Measurements from ENCODE around the gene CLK2.

The CLK2 gene

GRCh38 chr1:155319536-155319935, 46.2 kb upstream of the CLK2 start:
- Histone ChIP-seq H3K79me2 (ENCODE audit: control insufficient read depth, insufficient read depth, low read length) (no peaks in the 10 kb centered on the region), H2AK5ac (ENCODE audit: low read length) (no peak overlapping the region), H3K4me3 (ENCODE audit: low read length) (no peak overlapping the region), H2BK5ac (ENCODE audit: low read length) (no peak overlapping the region), H2BK120ac (ENCODE audit: low read depth, low read length) (no peak overlapping the region), H3K9ac (ENCODE audit: low read length) (no peak overlapping the region), H3K27me3 (ENCODE audit: insufficient read depth, low read length, poor library complexity) (no peaks in the 10 kb centered on the region), H3K18ac (ENCODE audit: low read length) (no peak overlapping the region), H3K4me1 (ENCODE audit: control insufficient read depth, low read depth, low read length) (peaks cover 4% of the 10 kb centered on the region), H3K27ac (ENCODE audit: low read depth, low read length) (no peak overlapping the region), H4K8ac (ENCODE audit: low read depth, low read length) (no peak overlapping the region), H3K79me1 (ENCODE audit: low read length) (peaks cover 3% of the 10 kb centered on the region), H3K4me2 (ENCODE audit: low read length) (no peak overlapping the region), H2BK15ac (replicated peaks; ENCODE audit: low read depth) (no peak overlapping the region), H3K56ac (ENCODE audit: low read length) (no peak overlapping the region), H3K4ac (ENCODE audit: low read depth, low read length) (no peak overlapping the region), H4K5ac (ENCODE audit: low read length) (no peak overlapping the region), H3K23ac (ENCODE audit: low read length) (no peak overlapping the region), H3K36me3 (ENCODE audit: control insufficient read depth, insufficient read depth, low read length) (peaks cover 10% of the 10 kb centered on the region)
- no peak for DNase-seq
- WGBS (ENCODE audit: extremely low coverage, insufficient coverage, low lambda C conversion rate): no CpG with 5 or more reads among the region's 5 CpGs

GRCh38 chr1:155318082-155318481, 44.8 kb upstream of the CLK2 start:
- no peak overlapping the region for H3K4me3 ChIP-seq (ENCODE audit: low read length)
- H3K4me2 ChIP-seq (ENCODE audit: low read length): no peak overlapping the region
- no peak overlapping the region for H3K4ac ChIP-seq (ENCODE audit: low read depth, low read length)
- no peak overlapping the region for H2BK5ac ChIP-seq (ENCODE audit: low read length)
- no peak overlapping the region for H4K8ac ChIP-seq (ENCODE audit: low read depth, low read length)
- no peak overlapping the region for H3K23ac ChIP-seq (ENCODE audit: low read length)
- WGBS (ENCODE audit: extremely low coverage, insufficient coverage, low lambda C conversion rate): no CpG with 5 or more reads among the region's 9 CpGs
- peaks cover 4% of the 10 kb centered on the region for H3K4me1 ChIP-seq (ENCODE audit: control insufficient read depth, low read depth, low read length)
- H3K9ac ChIP-seq (ENCODE audit: low read length): no peak overlapping the region
- no peak overlapping the region for H3K18ac ChIP-seq (ENCODE audit: low read length)
- peaks cover 11% of the 10 kb centered on the region for H3K36me3 ChIP-seq (ENCODE audit: control insufficient read depth, insufficient read depth, low read length)
- DNase-seq: no peak
- H2AK5ac ChIP-seq (ENCODE audit: low read length): no peak overlapping the region
- no peak overlapping the region for H4K5ac ChIP-seq (ENCODE audit: low read length)
- H3K27me3 ChIP-seq (ENCODE audit: insufficient read depth, low read length, poor library complexity): no peaks in the 10 kb centered on the region
- no peak overlapping the region for H3K27ac ChIP-seq (ENCODE audit: low read depth, low read length)
- no peak overlapping the region for H2BK15ac ChIP-seq (replicated peaks; ENCODE audit: low read depth)
- H2BK120ac ChIP-seq (ENCODE audit: low read depth, low read length): no peak overlapping the region
- H3K56ac ChIP-seq (ENCODE audit: low read length): no peak overlapping the region
- H3K79me2 ChIP-seq (ENCODE audit: control insufficient read depth, insufficient read depth, low read length): peaks cover 3% of the 10 kb centered on the region
- H3K79me1 ChIP-seq (ENCODE audit: low read length): peaks cover 8% of the 10 kb centered on the region

- no peak overlapping the region for H3K4me3 ChIP-seq (ENCODE audit: low read length)
- no peak overlapping the region for H3K56ac ChIP-seq (ENCODE audit: low read length)
- H3K79me1 ChIP-seq (ENCODE audit: low read length): peaks cover 12% of the 10 kb centered on the region
- no peak overlapping the region for H3K9ac ChIP-seq (ENCODE audit: low read length)
- H4K5ac ChIP-seq (ENCODE audit: low read length): no peak overlapping the region
- no peak overlapping the region for H2BK5ac ChIP-seq (ENCODE audit: low read length)
- H3K27ac ChIP-seq (ENCODE audit: low read depth, low read length): no peak overlapping the region
- peaks cover 11% of the 10 kb centered on the region for H3K79me2 ChIP-seq (ENCODE audit: control insufficient read depth, insufficient read depth, low read length)
- no CpG with 5 or more reads among the region's 3 CpGs for WGBS (ENCODE audit: extremely low coverage, insufficient coverage, low lambda C conversion rate)
- H2BK120ac ChIP-seq (ENCODE audit: low read depth, low read length): no peak overlapping the region
- H3K4me1 ChIP-seq (ENCODE audit: control insufficient read depth, low read depth, low read length): no peaks in the 10 kb centered on the region
- no peak for DNase-seq
- H3K36me3 ChIP-seq (ENCODE audit: control insufficient read depth, insufficient read depth, low read length): peaks cover 14% of the 10 kb centered on the region
- H2AK5ac ChIP-seq (ENCODE audit: low read length): no peak overlapping the region
- H3K27me3 ChIP-seq (ENCODE audit: insufficient read depth, low read length, poor library complexity): no peaks in the 10 kb centered on the region
- no peak overlapping the region for H3K23ac ChIP-seq (ENCODE audit: low read length)
- H4K8ac ChIP-seq (ENCODE audit: low read depth, low read length): no peak overlapping the region
- no peak overlapping the region for H3K4me2 ChIP-seq (ENCODE audit: low read length)
- no peak overlapping the region for H3K4ac ChIP-seq (ENCODE audit: low read depth, low read length)
- no peak overlapping the region for H2BK15ac ChIP-seq (replicated peaks; ENCODE audit: low read depth)
- H3K18ac ChIP-seq (ENCODE audit: low read length): no peak overlapping the region
Measured at GRCh38 chr1:155316922-155317321, 43.6 kb upstream of the CLK2 start.

- H3K36me3 ChIP-seq (ENCODE audit: control insufficient read depth, insufficient read depth, low read length): peaks cover 13% of the 10 kb centered on the region
- peaks cover 25% of the 10 kb centered on the region for H3K79me1 ChIP-seq (ENCODE audit: low read length)
- no peak overlapping the region for H4K5ac ChIP-seq (ENCODE audit: low read length)
- H3K9ac ChIP-seq (ENCODE audit: low read length): no peak overlapping the region
- no peak for DNase-seq
- H3K27me3 ChIP-seq (ENCODE audit: insufficient read depth, low read length, poor library complexity): no peaks in the 10 kb centered on the region
- H4K8ac ChIP-seq (ENCODE audit: low read depth, low read length): no peak overlapping the region
- peaks cover 35% of the 10 kb centered on the region for H3K79me2 ChIP-seq (ENCODE audit: control insufficient read depth, insufficient read depth, low read length)
- H3K4me2 ChIP-seq (ENCODE audit: low read length): no peak overlapping the region
- H3K4ac ChIP-seq (ENCODE audit: low read depth, low read length): no peak overlapping the region
- H3K56ac ChIP-seq (ENCODE audit: low read length): no peak overlapping the region
- no peak overlapping the region for H2BK5ac ChIP-seq (ENCODE audit: low read length)
- H3K18ac ChIP-seq (ENCODE audit: low read length): no peak overlapping the region
- no peak overlapping the region for H3K23ac ChIP-seq (ENCODE audit: low read length)
- no peak overlapping the region for H2BK120ac ChIP-seq (ENCODE audit: low read depth, low read length)
- no CpG with 5 or more reads among the region's 8 CpGs for WGBS (ENCODE audit: extremely low coverage, insufficient coverage, low lambda C conversion rate)
- no peaks in the 10 kb centered on the region for H3K4me1 ChIP-seq (ENCODE audit: control insufficient read depth, low read depth, low read length)
- no peak overlapping the region for H3K27ac ChIP-seq (ENCODE audit: low read depth, low read length)
- H2AK5ac ChIP-seq (ENCODE audit: low read length): no peak overlapping the region
- no peak overlapping the region for H3K4me3 ChIP-seq (ENCODE audit: low read length)
- H2BK15ac ChIP-seq (replicated peaks; ENCODE audit: low read depth): no peak overlapping the region
Measured at GRCh38 chr1:155313261-155313660, 40.0 kb upstream of the CLK2 start.

DNA sequence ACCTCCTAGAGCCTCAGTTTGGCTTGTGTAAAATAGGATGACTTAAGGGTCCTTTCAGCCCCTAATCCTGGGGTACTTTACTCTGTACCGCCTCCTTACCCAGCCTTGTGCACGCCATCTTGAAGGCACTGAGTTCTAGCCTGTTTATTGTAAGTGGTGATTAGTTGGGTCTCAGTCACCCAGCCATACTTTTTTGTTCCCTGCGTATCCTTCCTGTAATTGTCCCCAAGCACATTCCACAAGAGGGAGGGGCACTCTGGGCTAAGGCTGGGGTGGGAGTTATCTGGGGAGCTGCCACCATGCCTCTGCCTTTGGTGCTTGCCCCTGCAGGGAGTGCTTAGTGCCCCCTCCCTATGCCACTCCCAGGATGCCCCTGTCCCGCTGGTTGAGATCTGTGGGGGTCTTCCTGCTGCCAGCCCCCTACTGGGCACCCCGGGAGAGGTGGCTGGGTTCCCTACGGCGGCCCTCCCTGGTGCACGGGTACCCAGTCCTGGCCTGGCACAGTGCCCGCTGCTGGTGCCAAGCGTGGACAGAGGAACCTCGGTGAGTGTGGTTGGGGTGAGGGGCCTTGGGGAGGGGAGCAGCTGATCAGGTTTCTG, 36.2 kb upstream of the CLK2 start:
- Histone ChIP-seq H3K4me3 (ENCODE audit: low read length) (peak overlapping the region; percentile 93), H3K56ac (ENCODE audit: low read length) (peak overlapping the region; percentile 99), H3K27me3 (ENCODE audit: insufficient read depth, low read length, poor library complexity) (no peaks in the 10 kb centered on the region), H3K4ac (ENCODE audit: low read depth, low read length) (peak overlapping the region; percentile 90), H3K4me1 (ENCODE audit: control insufficient read depth, low read depth, low read length) (no peaks in the 10 kb centered on the region), H4K5ac (ENCODE audit: low read length) (peak overlapping the region; percentile 96), H3K23ac (ENCODE audit: low read length) (peak overlapping the region; percentile 98), H2BK120ac (ENCODE audit: low read depth, low read length) (no peak overlapping the region), H3K4me2 (ENCODE audit: low read length) (peak overlapping the region; percentile 15), H2AK5ac (ENCODE audit: low read length) (peak overlapping the region; percentile 4), H2BK15ac (replicated peaks; ENCODE audit: low read depth) (no peak overlapping the region), H2BK5ac (ENCODE audit: low read length) (peak overlapping the region; percentile 94), H3K36me3 (ENCODE audit: control insufficient read depth, insufficient read depth, low read length) (peaks cover 4% of the 10 kb centered on the region), H3K18ac (ENCODE audit: low read length) (peak overlapping the region; percentile 69), H3K79me2 (ENCODE audit: control insufficient read depth, insufficient read depth, low read length) (peaks cover 35% of the 10 kb centered on the region), H3K27ac (ENCODE audit: low read depth, low read length) (peak overlapping the region; percentile 90), H4K8ac (ENCODE audit: low read depth, low read length) (peak overlapping the region; percentile 66), H3K79me1 (ENCODE audit: low read length) (peaks cover 22% of the 10 kb centered on the region), H3K9ac (ENCODE audit: low read length) (peak overlapping the region; percentile 93)
- no CpG with 5 or more reads among the region's 11 CpGs for WGBS (ENCODE audit: extremely low coverage, insufficient coverage, low lambda C conversion rate)
- DNase-seq: peak; percentile 69
